D341Med (cell line): ENCODE data around the gene SMOC2.

Experiments used
- DNase-seq: peaks from one replicate; pipeline ENCODE4 v3.0.0; 2012; ENCODE audit warnings: low spot score

The SMOC2 gene, protein sequence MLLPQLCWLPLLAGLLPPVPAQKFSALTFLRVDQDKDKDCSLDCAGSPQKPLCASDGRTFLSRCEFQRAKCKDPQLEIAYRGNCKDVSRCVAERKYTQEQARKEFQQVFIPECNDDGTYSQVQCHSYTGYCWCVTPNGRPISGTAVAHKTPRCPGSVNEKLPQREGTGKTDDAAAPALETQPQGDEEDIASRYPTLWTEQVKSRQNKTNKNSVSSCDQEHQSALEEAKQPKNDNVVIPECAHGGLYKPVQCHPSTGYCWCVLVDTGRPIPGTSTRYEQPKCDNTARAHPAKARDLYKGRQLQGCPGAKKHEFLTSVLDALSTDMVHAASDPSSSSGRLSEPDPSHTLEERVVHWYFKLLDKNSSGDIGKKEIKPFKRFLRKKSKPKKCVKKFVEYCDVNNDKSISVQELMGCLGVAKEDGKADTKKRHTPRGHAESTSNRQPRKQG

DNA sequence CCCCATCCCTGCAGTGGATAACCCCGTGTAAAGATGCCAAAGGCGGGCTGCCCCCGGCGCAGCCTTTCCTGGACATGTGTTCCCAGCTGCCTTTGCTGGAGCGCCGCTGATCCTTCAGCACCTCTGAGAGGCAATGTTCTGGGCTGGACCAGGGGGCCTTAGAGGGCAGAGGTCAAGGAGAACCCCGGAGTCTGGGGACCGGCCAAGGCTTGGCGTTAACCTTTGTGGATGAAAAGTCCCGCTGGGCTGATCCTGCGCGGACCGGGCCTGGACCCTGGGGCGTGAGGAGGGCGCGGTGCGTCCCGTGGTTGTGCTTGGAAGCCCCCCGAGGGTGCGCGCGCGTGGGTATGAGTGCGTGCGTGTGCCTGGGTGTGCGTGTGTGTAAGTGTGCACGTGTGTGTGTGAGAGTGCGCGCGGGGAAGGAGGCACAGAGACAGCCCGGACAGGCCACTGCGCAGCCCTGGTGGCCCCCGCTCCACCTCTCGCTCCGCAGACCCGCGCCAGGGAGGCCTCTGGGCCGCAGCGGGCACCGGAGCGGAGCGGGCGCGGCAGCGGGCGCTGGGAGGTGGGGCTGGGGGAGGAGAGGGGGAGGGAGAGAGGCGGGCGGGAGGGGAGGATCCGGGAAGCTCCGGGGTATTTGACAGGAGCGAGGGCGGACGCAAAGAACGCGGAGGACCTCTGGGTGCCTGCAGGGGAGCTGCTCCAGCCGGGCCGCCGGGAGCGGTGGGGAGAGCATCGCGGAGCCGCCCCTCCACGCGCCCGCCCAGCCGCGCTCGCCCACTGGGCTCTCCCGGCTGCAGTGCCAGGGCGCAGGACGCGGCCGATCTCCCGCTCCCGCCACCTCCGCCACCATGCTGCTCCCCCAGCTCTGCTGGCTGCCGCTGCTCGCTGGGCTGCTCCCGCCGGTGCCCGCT lies at the start of gene SMOC2:
SMOC2 (plus strand) TSS at position 665 of the 914 bp plus-strand sequence; CDS start at position 852, 187 bp downstream.
- DNase-seq, result no peak

DNA sequence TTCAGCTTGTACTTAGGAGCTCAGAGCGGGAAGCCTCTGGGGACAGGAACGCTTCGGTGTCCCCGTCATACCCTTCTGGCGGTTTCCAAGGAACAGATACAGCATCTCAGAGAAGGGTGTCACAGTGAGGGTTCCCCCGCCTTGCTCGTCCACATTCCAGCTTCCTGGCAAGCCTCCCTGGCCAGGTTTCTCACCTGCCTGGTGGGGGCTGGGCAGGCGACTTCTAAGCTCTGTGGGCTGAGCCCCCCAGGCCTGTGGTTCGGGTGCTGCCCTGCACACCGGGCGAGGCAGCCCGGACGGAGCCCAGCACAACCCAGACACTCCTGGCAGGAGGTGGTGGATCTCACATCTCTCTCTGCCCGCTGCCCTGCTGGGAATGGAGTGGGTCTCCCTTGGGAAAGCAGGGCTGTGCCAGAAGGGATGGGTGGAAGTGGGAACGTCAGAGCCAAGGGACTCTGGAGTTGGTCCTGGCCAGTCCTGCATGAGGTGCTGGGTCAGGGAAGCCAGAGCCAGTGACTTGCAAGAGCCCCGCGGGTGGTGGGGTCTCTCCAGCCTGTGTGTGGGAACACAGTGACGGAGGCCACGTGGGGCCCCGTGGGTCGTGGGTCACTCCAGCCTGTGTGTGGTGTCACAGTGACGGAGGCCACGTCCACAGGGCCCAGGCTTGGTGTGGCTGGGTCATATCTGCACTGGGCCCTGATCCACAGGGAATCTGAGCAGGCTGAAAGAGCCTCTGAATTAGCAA lies 47.7 kb upstream of the SMOC2 start:
- DNase-seq, result no peak

DNA sequence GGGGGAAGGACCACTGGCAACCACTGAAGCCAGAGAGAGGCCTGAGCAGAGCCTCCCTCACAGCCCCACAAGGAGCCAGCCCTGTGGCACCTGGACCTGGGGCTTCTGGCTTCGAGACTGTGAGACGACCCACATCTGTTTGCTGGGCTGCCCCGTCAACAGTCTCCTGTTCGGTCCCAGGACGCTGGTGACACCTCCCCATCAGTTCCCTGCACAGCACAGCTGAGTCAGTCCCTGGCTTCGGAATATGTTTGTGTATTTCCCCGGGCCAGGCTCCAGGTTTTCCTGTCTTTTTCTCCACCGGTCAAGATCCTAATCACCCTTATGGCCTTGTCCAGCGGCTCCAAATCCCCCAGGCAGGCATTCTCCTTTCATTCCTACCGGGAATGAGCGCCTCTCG lies 46.4 kb upstream of the SMOC2 start:
- DNase-seq, result no peak

DNA sequence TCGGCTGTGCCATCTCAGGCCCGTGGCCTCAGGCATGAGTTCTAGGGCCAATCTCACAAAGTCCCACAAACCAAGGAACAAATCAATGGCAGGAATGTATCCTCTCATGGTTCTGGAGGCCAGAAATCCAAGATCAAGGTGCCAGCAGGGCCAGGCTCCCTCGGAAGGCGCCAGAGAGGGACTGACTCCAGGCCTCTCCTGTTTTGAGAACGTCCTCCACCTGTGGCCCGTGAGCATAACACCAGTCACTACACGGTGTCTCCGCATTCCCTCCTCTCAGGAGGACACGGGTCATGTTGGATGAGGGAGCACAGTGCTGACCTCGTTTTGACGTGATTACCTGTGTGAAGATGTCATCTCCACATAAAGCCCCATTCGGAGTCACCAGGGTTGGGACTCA lies 45.0 kb upstream of the SMOC2 start:
- DNase-seq, result no peak

DNA sequence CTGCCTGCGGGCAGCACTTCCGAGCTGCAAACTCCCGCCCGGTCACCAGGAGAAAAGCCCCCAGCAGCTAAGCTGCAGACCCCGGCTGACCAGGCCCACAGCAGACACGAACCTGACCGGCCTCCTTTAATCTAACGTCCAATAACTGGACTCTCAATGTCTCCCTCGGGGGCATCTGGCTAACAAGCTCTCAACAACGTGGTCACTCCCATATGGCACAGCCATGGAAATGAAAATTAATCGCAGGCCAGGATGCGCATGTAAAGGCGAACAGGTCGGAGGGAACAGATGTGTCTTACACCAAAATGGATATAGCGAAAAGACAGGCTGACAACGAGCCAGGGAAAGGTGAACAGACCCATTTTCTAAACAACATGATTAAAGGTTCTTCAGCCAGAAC lies 44.4 kb upstream of the SMOC2 start:
- DNase-seq, result no peak

DNA sequence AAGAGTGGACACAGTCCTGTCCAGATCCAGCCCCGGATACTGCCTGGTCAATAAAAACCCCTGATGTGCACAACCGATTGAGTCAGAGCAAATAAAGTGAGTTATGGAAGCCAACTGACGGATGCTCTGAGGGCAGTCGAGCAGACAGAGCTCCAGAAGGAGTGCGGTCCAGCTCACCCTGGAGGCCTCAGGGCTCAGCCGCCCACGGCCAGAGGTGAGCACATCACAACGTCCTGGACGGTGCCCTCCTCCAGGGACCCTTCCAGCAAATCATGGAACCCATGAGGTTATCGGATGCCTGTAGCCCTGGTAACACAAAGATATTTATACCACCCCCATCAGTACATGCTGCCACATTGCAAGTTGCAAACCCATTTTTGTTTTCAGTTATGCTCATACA lies 44.0 kb upstream of the SMOC2 start:
- DNase-seq, result no peak

DNA sequence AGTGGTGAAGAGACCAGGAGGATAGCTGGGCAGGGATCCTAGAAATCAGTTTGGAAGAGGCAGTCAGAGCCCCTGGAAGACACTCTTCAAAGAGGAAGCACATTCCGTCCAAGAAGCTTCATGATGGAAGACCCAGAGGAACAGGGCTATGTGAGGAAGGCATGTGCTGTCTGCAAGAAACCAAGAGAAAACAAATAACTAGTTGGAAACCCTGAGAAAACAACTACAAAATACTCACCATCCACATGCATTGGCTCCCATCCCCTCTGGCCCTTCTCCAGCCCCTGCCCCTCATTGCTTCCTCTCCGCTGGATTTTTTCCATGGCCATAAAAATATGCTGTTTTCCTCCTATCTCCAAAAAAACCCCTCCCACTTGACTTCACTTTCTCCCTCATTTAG lies 40.9 kb upstream of the SMOC2 start:
- DNase-seq, result no peak

DNA sequence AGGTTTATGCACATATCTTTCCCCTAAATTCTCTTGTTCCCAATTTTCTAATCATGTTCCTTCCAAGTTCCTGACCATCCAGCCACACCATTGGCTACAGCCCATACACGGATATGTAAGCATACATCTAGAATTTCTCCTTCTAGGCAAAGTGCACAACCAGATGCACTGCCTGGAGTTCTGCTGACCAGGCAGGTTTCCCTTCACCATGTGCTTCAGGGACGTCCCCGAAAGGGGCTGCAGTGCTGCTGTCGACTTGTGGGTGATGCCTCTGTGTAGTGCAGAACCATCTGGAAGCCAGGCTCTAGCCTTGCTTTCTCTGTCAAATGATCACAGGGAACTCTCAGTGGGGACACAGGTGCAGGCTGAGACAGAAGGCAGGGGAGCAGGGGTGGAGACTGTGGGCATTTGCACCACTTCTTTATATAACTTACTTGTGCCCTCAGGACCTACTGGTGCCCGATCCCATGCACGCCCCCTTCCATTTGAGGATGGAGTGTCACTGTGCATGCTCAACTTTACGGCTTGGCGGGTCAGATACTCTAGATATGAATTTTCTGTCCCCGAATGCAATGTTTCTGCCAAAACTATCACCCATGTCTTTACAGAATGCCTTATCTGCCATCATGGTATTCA lies 37.5 kb upstream of the SMOC2 start:
- no peak for DNase-seq

DNA sequence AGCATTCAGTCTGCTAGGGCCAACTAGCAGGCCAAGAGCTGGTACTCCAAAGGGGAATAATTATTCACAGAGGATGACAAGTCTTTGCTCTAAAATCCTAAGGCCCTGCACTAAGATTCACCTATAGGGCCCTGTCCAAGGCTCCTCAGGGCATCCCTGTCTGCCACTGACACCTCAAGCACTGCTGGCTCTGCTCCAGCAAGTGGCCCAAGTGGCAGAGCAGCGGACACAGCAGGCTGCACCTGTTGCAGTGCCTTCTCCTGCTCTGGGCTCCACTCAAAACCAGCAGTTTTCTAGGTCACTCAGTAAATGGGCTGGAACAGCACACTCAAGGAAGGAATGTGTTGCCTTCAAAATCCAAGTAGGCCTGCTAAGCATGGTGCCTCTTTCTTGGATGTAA lies 36.4 kb upstream of the SMOC2 start:
- DNase-seq, result no peak

DNA sequence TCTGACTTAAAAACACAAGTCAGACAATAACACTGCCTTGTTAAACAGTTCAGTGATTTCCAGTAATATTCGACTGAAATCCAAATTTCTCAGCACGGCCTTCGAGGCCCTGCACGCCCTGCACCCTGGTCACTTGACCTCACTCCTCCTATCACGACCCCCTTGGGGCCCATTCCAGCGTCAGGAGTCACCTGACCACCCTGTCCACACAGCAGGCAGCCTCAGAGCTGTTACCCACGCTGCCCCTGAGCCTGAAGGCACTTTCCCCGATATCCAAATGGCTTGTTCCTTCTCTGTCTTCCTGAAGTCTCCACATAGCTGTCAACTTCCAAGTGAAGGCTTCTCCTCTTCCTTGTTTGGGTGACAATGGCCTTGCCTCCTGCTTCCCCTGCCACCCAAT lies 33.1 kb upstream of the SMOC2 start:
- no peak for DNase-seq

DNA sequence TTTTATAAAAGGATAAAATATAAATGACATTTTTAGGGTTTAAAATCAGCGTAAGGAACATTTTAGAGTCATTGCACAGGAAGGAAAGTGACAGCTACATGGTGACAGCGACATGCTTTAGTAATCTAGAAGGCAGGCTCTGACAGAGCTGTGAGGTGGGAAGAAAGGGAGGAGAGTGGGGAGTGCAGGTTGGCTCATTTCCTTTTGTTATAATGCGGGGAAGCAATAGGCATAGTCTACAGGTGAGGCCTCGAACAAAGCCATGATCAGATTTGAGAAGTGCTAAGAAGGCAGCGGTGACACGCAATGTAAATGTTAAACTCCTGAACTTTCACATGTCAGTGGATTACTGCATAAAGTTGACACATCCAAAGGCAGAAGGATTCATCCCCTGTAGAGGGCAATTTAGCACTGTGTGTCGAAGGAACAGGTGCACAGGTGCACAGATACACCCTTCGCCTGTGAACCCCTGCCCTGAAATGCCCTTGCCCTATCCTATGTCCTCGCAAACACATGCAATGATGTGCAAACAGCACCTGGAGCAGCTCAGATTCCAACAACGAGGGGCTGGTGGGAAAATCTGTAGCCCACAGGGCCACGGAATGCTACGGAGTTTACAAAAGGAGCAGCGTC lies 32.4 kb upstream of the SMOC2 start:
- DNase-seq, result no peak

DNA sequence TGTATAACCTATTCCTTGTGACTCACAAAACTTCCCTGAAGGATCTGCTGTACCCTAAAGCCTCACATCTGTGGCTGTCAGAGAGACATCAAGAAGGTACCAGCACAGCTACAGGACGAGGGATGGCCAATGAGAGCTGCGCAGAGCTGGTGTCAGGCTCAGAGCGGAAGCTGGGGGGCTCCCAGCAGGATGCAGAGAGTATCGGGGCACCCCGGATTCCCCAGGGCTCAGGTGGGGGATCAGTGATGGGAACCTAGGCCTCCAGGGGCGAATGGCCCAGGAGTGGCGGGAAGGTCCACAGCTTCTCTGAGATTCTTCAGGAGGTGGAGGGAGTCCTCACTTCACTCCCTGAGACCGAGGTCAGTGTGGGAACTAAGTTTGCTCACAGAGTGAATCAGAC lies 30.9 kb upstream of the SMOC2 start:
- no peak for DNase-seq

DNA sequence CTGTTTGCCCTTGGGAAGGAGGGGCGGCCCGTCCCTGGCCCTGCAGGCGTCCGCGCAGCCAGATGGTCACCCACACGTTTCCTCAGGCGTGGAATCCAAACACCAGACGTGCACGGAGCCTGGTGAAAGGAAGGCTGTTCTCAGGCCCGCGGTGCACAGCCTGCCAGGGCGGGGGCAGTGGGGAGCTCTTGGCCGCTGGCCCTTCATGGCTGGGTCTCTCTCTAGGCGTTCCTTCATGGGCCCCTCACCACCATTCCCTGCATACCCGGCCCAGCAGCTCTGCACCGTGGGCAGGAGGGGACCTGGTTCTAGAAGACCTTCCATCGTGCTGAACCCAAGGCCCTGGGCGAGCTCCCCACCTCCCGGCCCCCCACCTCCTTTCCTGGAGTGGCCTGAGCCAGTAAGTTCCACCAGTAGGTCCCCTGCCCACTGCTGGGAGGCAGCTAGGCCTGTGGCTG lies 30.4 kb upstream of the SMOC2 start:
- no peak for DNase-seq

DNA sequence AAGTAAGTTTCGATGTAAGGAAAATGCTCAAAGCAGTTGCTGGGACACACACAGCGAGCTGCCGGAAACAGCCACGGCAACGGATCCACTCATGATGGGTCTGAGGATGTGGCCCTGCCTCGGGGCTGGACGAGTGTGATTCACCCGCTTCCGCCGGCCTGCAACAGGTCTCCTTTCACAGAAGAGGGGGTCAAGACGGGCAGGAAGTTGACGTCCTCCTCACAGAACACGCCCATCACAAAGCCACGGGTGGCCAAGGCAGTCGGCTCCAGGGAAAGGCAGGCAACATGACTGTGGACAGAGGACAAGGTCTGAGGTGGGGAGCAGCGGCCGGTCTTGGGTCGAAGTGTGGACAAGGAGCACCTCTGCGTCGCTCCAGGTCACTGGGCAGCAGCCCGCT lies 29.9 kb upstream of the SMOC2 start:
- no peak for DNase-seq

DNA sequence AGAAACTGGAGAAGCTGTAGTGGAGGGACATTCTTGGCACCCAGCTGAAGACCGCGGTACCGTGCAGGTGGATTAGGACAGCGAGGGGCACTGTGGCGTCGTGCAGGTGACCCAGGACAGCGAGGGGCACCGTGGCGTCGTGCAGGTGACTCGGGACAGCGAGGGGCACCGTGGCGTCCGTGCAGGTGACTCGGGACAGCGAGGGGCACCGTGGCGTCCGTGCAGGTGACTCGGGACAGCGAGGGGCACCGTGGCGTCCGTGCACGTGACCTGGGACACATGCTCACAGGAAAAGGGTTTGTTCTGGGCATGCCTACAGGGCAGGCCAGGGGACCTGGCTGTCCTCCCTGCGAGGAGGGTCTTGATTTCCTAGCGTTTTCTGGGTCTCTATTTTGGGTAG lies 29.2 kb upstream of the SMOC2 start:
- DNase-seq, result no peak

DNA sequence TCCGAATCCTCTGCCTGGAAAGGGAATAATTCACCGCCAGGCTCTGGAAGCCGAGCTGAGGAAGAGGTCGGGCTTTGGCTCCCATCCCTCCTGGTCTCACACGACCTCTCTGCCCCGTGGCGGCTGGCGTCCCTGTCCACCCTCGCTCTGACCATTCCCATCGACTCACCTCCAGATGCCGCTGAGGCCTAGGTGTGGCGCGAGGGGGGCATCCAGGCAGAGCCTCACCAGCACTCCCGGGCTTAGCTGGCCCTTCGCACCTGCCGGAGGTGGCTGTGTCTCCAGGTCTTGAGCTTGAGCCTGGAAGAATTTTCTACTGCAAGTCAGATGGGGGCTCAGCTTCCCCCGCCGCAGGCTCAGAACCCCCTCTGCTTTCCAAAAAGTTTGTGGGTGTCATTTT lies 28.5 kb upstream of the SMOC2 start:
- no peak for DNase-seq

DNA sequence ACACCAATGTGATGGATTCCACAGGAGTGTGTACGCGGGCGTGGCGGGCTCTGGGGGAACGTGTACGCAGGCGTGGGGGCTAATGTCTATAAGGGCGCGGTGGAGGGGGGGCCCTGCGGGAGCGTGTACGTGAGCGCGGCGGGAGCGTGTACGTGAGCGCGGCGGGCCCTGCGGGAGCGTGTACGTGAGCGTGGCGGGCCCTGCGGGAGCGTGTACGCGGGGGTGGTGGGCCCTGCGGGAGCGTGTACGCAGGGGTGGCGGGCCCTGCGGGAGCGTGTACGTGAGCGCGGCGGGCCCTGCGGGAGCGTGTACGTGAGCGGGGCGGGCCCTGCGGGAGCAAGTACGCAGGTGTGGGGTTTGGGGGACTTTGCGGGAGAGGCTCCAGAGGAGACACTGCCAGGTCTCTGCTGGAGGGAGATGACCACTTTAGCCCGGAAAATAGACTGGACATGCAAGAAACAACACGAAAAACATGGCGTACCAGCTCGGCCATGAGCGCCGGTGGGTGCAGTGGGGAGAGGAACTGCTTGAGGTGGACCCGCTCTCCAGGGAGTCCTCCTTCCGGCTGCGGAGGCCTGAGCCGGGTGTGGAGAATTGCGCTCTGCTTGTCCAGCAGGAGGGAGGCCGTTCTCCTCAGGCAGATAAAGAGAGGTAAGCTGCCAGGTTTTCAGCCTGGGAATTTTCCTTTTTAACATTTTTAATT lies 27.8 kb upstream of the SMOC2 start:
- DNase-seq, result no peak

DNA sequence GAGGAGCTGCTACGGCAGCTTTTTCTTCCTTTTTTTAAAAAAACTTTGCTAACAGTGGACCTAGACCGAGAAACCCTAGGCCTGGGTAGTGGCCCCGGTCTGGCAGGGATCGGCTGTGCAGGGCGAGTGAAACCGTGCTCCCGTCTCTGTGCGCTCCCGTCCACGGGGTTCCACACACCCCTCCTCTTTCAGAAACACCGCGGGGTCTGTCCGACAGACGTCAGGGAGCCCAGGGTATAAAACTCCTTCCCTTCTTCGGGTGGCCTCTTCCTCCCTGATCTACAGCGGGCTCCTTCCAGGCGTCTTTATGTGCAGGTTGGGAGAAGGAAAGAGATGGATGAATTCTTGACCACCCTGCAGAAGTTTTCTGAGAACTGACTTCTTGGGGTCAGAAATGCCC lies 27.1 kb upstream of the SMOC2 start:
- no peak for DNase-seq

DNA sequence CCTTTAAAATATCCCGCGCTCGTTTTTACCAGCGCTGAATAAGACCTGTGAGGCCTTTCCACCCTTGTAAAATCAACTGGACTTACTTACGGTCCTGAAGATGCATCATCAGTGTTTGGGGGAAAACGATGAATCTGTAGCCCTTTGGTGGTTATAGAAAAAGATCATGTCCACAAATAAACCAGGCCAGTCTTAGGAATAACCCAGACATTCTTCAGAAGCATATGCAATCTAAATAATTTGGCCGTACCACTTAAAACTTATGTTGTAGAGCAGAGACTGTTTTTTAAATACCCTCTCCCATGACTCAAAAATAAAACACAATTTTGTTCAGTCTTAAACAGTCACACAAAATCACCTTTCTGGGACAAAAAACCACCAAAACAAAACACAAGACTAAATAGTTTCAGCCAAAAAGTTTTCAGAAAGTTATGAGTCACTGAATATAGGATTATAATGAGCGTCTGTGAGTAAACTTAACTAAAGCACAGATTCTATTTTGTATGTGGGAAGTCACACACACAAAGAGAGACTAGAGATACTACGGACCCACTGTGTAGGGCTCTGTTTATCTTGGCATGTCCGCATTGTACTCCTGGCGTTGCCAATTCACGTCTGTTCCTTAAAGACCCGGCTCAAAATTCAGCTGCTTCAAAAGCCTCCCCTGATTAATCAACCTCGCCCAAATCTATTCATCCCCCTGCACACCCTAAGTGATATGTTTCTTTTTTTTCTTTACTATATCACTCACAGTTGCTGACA lies 26.5 kb upstream of the SMOC2 start:
- DNase-seq, result no peak
